Measurements from ENCODE around the gene ASPA. TPM values are rescaled to one million over a fixed set of nuclear protein-coding genes. Genes with fewer than 3 reads are reported as not detected.

Gene ASPA
- total and polyA plus RNA-seq, 12 donors = 0.26 to 2.9 (median 1.5) TPM

GRCh38 chr17:3471599-3471998 lies 4.2 kb upstream of the ASPA start, which contains the start of gene SPATA22:
SPATA22 (minus strand) TSS chr17:3471819; CDS start chr17:3469325, 2,494 bp downstream.
- Histone ChIP-seq H3K4me3 (no peak within 1 kb of the TSS), H3K27ac (no peak within 1 kb of the TSS), H3K4me1 (peaks cover 0 to 13% (median 0%) of the 10 kb centered on the region in 9 donors), H3K27me3 (no peaks in the 10 kb centered on the region), H3K9me3 (no peaks in the 10 kb centered on the region), H3K36me3 (no peaks in the 10 kb centered on the region)
- ATAC-seq (no peak), DNase-seq (no peak)
- TF ChIP-seq CTCF (IDR thresholded peaks at IDR 0.05) = no peak
- 94 to 96% methylated on average over 38 of the region's 38 CpGs for WGBS, 2 donors
- intact Hi-C loops (cut with DNase I) = no loop called here

GRCh38 chr17:3472137-3472536 lies 3.7 kb upstream of the ASPA start:
- DNase-seq (no peak), ATAC-seq (no peak)
- Histone ChIP-seq H3K27me3 (no peaks in the 10 kb centered on the region), H3K9me3 (no peaks in the 10 kb centered on the region), H3K36me3 (no peaks in the 10 kb centered on the region), H3K27ac (no peak overlapping the region), H3K4me1 (peaks cover 0 to 13% (median 0%) of the 10 kb centered on the region in 9 donors), H3K4me3 (no peak overlapping the region)
- 91 to 92% methylated on average over 21 of the region's 21 CpGs for WGBS, 2 donors
- no peak for TF ChIP-seq CTCF (IDR thresholded peaks at IDR 0.05)
- intact Hi-C loops (cut with DNase I) = no loop called here

GRCh38 chr17:3474212-3474611 lies 1.6 kb upstream of the ASPA start:
- no peak for TF ChIP-seq CTCF (IDR thresholded peaks at IDR 0.05)

GRCh38 chr17:3475251-3475685 lies 529 bp upstream of the ASPA start:
- TF ChIP-seq CTCF (IDR thresholded peaks at IDR 0.05) = no peak
- Histone ChIP-seq H3K9me3 (no peaks in the 10 kb centered on the region), H3K27ac (peak overlapping the region in 4 of 10 donors; percentile 4 to 50 (median 14)), H3K36me3 (no peaks in the 10 kb centered on the region), H3K27me3 (no peaks in the 10 kb centered on the region), H3K4me3 (peak overlapping the region in 4 of 10 donors; percentile 39 to 47 (median 44)), H3K4me1 (peaks cover 0 to 13% (median 0%) of the 10 kb centered on the region in 9 donors)
- DNase-seq (no peak), ATAC-seq (peak in 1 of 8 donors; percentile 53)
- intact Hi-C loops (cut with DNase I) = no loop called here
- WGBS, 2 donors = 66 to 70% methylated on average over 4 of the region's 4 CpGs

More at GRCh38 chr17:3474212-3474611, 1.6 kb upstream of the ASPA start:
- 35 to 50% methylated on average over 3 of the region's 3 CpGs for WGBS, 2 donors
- Histone ChIP-seq H3K4me3 (no peak overlapping the region), H3K27ac (no peak overlapping the region), H3K9me3 (no peaks in the 10 kb centered on the region), H3K27me3 (no peaks in the 10 kb centered on the region), H3K36me3 (no peaks in the 10 kb centered on the region), H3K4me1 (peaks cover 0 to 13% (median 0%) of the 10 kb centered on the region in 9 donors)
- intact Hi-C loops (cut with DNase I) = no loop called here
- DNase-seq (no peak), ATAC-seq (peak in 1 of 8 donors; percentile 27)
